HG03060 (cell line): Measurements from ENCODE around the gene RGS7.
"Not testable (repeated sequence)": the region's sequence is repeated elsewhere in the genome, so short reads cannot be mapped to it uniquely, and the experiment has no call there.

Experiments used
- ATAC-seq: cut with Tn5 transposase; IDR thresholded peaks from one replicate; pipeline ENCODE4 v1.9.1; 2021; ENCODE audit warnings: low read depth, moderate number of reproducible peaks; ENCODE audit not compliant: unreplicated experiment

RGS7 gene

DNA sequence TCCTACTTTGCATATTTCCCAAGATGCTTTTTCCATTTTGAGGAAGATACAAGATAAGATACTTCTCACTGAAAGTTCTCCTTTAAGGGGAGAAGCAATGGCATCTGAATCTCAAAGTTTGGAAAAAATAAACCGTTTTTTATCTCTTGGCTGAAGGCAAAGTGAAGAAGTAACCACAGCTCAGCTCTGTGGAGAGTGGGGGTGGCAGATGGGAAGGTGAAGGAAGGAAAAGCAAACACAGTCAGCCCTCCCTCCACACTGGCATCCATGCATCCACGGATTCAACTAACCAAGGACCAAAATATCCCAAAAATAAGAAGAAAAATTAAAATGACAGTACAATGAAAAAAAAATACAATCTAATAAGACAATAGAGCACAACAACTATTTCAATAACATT, 211.1 kb downstream of the RGS7 start:
- ATAC-seq, result no peak

DNA sequence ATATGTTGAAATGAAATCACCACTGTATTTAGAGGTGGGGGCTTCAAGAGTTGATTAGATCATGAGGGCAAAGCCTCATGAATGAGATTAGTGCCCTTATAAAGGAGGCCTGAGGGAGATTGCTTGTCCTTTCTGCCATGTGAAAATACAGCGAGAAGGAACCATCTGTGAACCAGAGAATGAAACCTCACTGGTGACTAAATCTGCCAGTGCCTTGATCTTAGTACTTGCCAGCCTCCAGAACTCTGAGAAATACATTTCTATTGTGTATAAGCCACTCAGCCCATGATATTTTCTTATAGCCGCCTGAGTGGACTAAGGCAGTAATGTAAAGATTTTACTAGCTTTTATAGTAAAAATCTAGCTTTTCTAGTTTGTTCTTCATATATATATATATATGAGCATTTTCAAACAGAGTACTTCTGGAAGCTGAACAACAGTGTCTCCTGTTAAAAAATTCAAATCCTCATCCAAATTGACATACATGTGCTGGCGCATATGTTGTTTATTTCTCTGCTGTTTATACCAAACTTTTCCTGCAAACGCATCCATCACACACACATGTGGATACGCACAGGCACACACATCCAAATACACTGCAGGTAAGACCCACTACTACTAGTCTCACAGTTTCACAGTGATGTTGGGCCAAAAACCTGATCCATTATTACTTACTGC, 213.1 kb downstream of the RGS7 start:
- no peak for ATAC-seq

DNA sequence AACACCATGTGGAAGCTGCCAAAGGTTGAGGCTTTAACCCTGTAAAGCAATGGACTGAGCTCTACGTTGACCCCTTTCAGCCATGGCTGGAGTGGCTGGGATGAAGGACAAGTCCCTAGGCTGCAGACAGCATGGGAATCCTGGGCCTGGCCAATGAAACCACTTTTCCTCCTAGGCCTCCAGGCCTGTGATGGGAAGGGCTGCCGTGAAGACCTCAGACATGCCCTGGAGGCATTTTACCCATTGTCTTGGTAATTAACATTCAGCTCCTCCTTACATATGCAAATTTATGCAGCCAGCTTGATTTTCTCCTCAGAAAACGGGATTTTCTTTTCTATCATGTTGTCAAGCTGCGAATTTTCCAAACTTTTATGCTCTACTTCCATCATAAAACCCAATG, 214.5 kb downstream of the RGS7 start:
- no peak for ATAC-seq

DNA sequence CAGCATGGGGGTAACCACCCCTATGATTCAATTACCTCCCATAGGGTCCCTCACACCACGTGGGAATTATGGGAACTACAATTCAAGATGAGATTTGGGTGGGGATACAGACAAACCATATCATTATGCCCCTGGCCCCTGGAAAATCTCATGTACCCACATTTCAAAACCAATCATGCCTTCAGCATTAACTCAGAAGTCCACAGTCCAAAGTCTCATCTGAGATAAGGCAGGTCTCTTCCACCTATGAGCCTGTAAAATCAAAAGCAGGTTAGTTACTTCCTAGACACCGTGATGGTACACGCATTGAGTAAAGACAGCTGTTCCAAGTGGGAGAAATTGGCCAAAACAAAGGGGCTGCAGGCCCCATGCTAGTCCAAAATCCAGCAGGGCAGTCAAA, 215.4 kb downstream of the RGS7 start:
- not testable (repeated sequence) for ATAC-seq

DNA sequence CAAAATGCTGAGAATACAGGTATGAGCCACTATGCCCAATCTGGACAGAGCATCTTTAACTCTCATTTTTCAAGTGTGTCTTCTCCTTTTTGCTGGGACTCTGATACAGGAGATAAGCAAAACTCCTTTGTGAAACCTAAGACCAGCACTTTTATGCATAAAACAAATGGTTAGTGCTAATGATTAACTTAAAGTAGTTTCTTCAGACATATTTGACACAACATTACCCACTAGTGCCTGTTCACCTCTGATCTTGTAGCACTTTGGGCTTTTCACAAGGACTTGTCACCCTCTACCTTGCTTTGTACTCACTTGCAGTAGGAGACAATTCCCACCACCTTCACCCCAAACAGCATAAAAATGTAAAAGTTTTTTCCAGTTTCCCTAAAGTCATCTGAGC, 216.3 kb downstream of the RGS7 start:
- no peak for ATAC-seq

DNA sequence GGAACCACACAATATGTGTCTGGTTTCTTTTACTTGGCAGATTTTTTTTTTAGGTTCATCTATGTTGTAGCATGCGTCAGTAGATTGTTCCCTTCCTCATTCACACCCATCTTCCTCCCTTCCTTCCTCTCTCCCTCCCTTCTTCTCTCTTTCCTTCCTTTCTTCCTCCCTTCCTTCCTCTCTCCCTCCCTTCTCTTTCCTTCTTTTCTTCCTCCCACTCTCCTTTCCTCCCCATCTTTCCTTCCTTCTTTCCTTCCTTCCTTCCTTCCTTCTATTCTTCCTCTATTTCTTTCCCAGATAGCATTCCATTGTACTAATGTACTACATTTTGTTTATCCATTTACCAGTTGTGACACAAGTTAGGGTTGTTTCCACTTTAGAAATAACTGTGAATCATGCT, 218.0 kb downstream of the RGS7 start:
- no peak for ATAC-seq

DNA sequence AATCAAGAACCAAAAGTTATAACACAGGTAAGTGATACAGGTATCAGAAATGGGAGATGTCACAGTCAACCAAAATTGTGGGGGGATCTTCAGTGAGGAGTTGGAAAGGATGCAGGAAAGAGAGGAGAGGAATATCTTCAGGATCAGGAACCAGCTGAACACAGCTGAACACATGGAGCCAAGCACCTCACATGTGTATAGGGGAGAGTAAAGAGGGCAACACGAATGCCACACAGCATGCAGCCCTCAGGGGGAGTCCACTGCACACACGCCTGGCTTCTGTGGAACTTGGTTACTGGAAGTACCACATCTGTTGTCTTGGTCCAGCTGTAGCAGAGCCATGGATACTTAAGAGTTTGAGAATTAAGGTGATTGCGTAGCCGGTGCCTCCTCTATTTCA, 218.8 kb downstream of the RGS7 start:
- no peak for ATAC-seq

DNA sequence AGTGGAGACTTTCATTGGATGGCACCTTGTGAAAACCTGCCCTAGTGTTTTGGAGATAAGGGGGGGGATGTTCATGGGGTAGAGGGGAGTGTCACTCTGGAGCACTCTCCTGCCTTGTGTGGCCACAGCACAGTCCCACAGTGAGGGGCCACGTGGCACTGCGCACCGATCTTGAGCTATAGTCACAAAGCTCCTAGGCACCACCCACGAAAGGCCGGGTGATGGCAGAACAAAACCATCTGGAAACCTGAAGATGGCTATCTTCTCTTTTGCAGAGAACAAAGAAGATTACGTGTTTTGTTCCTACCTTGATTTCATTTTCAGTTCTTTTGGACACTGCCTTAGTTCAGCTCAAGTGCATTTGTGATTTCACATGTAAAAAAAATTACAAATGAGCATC, 220.6 kb downstream of the RGS7 start:
- ATAC-seq, result no peak

DNA sequence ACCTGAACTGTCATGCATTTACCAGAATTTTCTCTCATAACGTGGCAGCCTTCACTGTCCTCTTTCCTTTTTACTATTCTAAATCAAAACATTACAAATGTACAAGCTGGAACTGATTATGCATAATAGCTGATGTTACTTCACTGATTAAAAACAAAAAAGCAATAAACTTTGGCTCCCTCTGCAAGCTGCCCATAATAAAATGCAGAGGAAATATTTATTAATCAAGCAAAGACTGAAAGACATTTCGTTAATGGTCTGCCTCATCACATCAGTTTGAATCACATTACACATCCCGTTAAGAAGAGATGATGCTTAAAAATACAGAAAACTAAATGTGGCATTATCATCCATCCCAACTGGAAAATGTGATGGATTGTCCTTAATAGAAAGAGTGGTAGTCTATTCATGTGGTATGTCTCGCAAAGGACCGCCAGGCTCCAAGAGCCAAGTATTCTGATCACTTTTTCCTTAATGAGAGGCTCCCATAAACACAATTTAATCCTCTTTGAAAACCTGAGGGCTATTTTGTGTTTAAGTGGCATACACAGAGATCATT, 225.3 kb downstream of the RGS7 start:
- ATAC-seq, result no peak

DNA sequence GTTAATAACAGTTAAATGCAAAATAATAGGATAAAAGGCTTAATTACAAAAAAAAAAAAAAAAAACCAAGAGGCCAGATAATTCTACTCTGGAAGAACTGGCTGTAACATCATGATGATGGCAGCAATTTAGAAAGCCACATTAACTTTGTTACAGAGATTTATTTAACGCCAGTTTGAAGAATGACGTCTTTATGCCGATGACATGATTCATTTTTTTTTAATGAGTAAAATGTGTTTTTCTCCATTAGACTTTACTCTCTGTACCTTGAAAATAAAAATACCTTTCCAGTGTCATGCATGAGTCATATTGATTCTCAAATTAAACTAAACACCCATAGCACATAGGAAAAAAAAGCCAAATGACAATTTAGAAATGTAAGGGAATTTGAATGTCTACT, 226.1 kb downstream of the RGS7 start:
- ATAC-seq, result no peak

DNA sequence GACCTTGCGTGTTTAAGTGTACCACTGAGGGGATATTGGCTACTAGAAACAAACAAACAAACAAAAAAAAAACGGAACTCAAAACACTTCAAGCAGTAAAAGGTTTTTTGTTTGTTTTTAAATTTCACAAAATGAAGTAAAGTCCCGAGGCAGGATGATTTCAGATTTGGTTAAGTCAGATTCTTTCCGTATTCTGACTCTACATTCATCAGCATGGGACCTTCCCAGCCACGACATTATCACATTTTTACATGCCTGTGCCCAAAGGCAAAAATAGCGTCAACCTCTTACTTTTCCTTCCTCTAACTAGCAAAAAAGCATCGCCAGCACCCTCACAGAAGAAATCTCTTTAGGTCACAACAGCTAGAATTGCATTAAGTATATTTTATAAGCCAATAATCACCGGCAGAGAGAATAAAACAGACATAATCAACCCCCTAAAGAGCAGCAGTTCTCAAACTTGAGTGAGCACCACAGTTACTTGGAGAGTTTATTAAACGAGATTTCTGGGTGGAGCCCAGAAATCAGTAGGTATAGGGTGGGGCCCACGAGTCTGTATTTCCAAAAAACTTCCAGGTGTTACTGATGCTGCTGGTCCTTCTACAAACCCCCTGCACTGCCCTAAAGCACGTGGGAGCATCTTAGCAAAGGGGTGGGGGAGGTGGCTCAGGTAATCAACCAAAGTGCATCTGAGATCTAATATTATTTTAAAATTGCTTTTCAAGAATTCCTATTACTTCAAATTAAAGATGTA, 227.6 kb downstream of the RGS7 start:
- ATAC-seq, result no peak

DNA sequence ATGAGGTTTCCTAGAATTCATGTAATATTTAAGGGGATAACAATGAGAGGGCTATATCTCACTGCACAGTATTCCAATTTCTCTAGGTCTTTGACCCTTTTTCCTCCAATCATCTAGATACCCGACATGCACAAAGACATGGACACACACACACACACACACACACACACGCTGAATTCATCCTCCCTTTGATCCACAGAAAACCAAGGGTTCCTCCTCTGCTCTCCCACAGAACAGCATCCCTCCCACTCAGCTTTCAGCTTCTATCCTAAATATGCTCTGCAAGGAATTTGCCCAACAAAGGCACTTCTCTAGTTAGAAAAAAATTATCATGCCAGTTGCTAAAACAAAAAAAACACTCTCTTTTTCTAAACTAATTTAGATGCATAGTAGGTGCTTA, 231.7 kb downstream of the RGS7 start:
- no peak for ATAC-seq

DNA sequence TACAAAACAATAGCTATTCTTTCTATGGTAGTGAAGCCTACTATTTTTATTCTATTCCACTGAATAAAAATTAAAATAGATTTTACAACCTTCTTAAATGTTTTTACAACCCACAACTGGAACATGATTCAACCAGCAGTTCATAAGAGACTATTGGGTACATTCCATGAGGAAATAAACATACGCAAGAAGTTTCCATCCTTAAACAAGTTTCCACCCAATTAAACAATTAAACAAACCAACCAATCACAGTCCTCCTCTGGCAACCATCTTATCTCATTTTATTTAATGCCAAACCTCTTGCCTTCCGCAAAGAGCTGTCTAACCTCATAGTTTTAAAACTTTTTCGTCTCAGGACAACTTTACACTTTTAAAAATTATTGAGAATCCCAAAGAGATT, 239.0 kb downstream of the RGS7 start:
- ATAC-seq, result no peak

DNA sequence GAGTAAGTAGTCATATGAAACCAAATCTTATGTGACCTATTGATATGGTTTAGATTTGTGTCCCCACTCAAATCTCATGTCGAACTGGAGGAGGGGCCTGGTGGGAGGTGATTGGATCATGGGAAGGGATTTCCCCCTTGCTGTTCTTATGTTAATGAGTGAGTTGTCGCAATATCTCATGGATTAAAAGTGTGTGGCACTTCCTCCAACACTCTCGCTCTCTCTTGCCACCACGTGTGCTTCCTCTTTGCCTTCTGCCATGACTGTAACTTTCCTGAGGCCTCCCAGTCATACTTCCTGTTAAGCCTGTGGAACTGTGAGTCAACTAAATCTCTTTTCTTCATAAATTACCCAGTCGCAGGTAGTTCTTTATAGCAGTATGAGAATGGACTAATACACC, 241.2 kb downstream of the RGS7 start:
- no peak for ATAC-seq

DNA sequence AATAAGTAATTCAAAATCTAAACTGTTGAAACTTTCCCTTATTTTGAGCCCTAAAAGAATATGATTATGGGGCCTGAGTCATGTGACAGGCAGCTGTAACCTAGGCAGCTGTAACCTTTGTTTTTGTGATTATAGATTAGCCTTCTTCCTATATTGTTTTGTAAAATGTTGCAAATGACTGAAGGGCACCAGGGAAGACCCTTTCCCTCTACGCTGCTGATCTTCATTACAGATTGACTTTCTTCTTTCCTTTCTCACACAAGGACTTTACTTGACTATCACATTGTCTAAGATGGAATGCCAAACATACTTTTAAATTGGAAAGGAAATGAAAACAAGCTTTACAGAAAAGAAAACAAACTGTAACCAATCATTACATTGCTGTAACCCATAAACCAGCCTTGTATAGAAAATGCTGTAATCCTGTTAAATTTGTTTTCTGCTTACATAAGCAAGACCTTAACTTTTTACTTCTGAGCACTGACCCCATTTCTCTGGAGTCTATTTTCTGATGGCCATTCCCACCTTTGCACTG, 242.2 kb downstream of the RGS7 start:
- ATAC-seq, result no peak

DNA sequence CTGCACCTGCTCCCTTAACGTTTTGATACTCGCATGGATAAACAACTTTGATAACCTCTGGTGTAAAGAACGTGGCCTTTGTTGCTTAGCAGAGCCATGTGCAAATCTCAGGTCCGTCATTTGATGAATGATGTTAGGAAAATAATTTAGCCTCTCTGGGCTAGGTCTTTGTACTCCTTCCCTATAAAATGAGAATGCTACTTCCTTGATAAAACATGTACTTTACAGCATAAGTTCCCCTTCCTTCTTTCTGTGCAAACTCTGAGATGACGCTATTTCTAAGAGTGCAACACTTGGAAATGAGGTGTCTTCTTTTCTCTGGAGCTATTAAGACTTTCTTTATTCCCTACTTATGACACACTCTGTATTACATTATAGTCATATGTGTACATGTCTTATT, 243.4 kb downstream of the RGS7 start:
- ATAC-seq, result no peak

DNA sequence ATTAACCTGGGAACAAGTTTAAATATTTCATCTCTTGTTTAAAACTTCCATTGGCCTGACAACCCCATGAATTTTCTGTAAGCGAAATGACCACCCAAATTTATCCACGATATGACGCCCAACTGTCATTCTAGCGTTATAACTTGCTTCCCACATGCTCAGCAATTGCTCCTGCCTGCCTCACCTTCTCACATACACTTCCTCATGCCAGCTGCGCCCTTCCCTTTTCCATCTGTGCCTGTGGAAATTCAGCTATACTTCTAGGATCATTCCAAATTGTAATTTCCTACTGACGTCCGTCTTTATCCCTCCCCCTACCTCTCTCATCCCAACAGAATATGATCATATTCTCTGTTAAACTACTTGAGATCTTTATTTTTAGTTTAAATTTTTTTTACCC, 248.0 kb downstream of the RGS7 start:
- ATAC-seq, result no peak

DNA sequence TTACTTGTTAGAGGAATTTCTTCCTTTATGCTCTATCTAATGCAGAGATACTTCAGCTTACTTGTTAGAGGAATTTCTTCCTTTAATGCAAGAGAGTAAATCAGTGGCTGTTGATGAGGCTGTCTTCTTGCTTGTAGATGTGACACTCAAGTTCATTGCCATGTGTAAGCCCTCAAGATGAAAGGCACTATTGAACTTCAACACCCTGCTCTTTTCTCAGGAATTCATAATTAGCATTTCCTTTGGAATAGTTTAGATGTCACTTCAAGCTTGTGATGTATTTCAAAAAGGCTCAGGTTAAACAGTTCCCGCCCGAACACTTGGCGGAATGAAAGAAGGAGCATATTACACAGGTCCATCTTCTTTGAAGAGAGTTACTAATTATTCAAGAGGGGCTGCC, 251.9 kb downstream of the RGS7 start:
- no peak for ATAC-seq

DNA sequence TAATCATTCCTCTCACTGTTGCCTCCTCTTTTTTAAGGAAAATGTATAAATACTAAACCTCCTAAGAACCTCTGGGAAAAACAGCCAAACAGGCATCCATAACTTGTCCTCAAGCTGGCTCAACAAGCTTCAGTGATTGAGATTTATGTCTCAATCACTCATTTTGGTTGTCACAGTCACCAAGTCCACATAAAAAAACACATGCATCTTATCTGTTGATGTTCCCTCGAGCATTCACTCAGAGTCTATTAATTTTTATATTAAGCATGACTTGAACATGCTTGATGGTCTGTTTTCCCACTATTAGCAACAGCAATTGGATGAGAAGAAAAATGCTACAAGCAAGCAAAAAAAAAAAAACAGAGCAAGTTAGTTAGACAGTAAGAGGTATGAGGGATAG, 254.3 kb downstream of the RGS7 start:
- no peak for ATAC-seq

DNA sequence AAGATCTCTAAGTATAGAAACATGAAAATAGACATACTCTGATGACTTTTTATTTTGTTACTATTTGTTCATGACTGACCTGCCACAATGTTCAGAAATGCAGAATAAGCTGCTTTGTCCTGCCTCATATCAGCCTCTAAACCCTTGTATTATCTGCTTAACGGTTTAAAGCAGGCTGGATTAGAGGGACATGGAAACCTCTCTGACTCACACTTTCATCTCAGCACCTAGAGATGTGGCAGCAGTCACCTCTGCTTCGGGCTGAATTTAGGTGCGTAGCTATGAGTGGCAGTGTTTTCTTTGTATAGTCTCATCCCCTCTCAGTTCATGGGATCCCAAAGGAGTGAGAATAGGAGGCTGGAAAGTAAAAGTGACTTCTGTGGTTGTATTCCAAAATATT, 255.4 kb downstream of the RGS7 start:
- ATAC-seq, result no peak

DNA sequence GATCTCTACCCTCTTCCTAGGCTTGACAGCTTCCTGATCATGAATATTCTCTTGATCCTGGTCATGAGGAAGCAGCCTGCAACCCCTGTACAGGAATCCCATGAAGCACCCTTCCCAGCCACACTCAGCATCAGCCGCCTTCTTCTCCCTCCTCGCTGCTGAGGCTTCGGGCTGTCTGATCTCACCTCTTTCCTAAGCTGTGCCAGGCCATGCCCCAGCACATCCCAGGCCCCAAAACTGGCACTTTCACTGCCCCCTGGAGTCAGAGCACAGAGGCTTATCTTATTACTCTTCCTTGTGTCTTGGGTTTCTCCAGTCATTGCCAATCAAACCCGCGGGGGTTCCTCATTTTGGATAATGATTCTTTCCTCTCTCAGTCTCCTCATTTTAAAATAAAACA, 259.5 kb downstream of the RGS7 start:
- no peak for ATAC-seq

DNA sequence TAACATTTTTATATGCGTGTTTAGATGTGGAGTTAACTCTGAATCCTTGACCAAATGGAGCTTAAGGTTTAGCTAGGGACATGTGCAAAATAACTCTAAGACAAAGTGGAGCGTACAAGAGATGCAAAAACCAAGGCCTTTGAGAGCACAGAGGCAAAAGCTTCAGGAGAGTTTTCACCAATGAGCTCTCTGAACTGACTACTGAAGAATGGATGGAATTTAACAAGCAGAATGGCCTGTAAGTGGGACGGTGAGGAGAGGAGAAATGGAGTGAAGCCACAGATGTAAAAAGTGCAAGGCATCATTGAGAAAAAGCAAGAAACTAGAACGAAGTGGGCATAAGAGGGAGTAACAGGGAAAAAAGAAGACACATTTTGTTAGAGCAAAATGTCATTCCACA, 260.0 kb downstream of the RGS7 start:
- no peak for ATAC-seq
